Erythroblast (primary cell): ENCODE measurements around the gene CFAP54.

Source experiments
- GATA1 ChIP-seq: IDR thresholded peaks from 2 replicates; pipeline ENCODE4 v1.6.1; 2011; ENCODE audit warnings: low read depth, mild to moderate bottlenecking, control low read depth, low read length, moderate library complexity
- POLR2A ChIP-seq: IDR thresholded peaks from 2 replicates; pipeline ENCODE4 v1.6.1; 2011; ENCODE audit warnings: mild to moderate bottlenecking, low read length

DNA sequence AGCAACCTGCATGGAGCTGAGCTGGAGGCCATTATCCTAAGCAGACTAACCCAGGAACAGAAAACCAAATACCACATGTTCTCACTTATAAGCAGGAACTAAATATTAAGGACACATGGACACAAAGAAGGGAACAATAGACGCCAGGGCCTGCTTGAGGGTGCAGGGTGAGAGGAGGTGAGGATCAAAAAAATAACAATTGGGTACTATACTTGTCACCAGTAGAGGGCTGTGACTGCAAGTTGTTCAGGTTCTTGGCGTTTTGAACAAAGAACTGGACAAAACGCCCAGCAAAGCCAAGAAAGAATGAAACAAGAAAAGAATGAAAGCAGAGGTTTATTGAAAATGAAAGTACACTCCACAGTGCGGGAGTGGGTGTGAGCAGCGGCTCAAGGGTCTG lies 209.1 kb downstream of the CFAP54 start:
- TF ChIP-seq GATA1 (no peak), POLR2A (no peak)
